ENCODE results near the gene GRM1.
A peak's percentile ranks its signal among the peaks of the same experiment; 100 is the strongest.

The GRM1 gene

DNA sequence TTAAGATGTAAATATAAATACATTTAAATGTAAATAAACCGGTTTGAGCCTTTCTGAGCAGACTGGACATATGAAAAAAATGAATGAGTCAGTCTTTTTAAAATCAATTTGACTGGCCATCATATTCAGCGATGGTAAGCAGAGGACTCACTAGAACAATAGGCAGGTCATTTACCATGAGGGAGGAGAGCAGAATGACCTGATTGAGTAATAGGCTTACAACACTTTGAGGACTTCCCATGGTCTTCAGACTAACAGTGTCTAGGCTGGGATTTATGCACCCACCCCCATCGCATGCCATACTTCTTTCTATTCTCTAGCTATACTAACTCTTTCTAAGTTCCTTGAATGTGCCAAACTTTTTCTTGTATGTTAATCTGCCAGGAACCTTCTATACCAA is 272.9 kb downstream of the GRM1 start:
- intact Hi-C loops (cut with DNase I): no loop called here
- DNase-seq: no peak

DNA sequence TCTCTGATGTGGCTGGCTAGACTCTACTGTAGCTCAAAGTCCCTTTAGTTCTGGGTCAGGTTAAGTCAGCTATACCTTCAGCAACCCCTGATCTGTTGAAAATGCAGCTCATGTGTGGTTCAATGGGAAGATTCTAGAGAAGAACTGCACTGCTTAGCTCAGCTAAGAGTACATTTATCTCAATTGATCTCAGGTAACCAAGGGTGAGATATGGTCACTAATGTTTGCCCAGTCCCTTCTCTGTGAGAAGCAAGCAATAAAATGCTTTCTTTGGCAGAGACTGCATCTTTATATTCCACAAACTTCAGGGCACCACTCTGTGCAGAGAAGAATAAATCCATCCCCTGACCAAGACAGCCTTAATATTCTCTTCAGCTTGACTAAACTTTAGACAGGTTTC is 274.1 kb downstream of the GRM1 start:
- DNase-seq: no peak
- intact Hi-C loops (cut with DNase I): no loop called here

DNA sequence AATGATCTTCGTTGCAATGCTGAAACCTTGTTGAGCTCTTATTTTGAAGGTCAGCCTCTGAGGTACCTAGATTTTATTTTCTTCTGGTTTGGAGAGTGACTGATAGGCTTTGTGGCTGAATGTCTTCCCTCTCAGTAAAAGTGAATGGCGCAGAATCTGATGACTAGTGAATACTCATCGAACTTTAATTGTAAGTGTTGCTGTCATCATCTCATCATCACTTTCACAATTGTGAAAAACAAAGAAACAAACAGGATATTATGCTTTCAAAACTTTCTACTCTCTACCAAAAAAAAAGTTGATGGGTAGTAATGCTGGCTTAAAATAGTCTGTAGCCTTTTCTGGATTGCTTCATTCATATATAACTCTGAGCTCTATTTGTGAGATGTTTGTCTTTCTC is 275.3 kb downstream of the GRM1 start:
- DNase-seq: no peak
- intact Hi-C loops (cut with DNase I): no loop called here

DNA sequence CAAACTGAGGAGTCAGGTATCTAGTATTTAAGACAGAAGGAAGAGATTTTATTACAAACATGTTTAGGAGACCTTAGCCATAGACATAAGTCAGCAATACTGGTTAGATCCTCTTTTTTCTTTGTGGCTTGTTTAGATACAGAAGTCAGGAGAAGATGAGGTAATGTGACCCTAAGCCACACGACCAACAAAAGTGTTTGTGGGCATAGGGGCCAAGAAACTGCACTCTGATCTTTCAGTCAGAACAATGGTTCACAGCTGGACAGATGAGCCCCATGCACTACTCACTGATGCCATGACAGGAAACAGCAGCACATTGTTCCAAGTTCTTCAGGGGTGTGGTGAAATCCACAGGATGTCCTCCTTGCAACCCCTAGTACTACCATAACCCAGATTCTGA is 276.2 kb downstream of the GRM1 start:
- DNase-seq: peak in 4 of 42 donors; percentile 8 to 12 (median 10)
- intact Hi-C loops (cut with DNase I): no loop called here

DNA sequence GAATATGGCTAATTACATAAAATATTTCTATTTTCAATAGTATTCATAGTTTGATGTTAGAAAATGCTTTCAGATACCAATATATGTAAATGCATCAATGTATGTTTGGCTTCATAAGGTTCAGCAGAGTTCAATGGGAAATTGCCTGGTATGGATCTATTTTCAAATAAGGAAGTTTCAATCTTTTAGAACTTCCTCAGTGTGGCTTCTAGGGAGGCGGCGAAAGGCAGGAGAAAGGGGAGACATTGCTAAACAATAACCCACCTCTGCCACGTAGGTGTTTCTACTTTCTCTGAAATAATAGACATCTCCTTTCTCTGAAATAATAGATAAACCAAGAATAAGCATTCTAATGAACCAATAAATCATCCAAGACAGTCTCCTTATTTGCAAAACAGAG is 277.1 kb downstream of the GRM1 start:
- intact Hi-C loops (cut with DNase I): no loop called here
- no peak for DNase-seq

DNA sequence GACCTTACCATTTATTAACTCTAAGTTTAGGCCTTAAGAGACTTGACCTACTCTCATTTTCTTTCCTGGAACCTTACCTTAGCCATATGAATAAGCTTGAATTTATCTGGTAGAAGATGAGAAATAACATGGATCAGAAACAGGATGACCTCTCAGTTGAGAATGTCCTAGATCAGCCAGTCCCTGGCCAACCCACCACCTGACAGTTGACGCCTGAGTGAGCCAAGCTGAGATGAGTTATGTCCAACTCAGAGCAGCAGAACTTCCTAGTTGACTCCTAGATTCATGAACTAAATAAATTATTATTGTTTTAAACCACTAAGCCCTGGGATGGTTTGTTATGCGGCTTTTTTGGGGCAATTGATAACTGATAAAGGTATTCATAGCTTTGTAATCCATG is 281.8 kb downstream of the GRM1 start:
- DNase-seq: no peak
- intact Hi-C loops (cut with DNase I): no loop called here

DNA sequence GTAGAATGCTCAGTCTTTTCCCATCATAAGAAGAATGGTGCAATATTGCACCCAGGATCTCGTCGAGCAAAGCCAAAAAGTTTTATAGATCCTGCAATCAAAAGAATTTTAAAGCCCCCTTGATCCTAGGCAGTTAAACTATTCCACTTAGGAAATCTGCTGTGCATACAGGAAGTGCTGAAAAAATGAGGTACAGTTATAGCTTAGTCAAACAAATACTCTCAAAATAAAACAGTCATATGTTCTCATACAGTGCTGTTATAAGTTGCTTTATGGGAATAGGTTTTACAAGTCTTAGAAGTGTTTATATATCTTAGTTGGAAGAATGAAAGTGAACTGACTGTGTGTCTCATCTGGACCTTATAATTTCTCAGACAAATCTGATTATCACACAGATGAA is 282.2 kb downstream of the GRM1 start:
- no peak for DNase-seq
- intact Hi-C loops (cut with DNase I): no loop called here

DNA sequence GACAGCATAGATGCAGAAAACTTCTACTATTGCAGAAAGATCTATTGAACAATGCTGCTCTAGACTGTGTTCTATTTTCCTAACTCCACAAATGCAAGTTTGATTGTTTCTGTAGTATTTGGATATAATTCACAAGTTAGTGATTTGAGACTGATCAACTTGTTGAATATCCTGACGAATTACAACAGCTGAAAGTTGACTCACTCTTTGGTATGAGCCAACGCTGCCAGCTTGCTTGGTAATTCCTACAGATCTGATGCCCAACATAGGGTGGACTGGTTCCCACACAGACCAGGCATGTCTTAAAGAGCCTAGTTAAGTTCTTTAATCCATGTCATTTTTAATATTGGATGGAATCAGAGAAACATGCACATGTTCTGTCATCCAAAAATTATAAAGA is 283.7 kb downstream of the GRM1 start:
- intact Hi-C loops (cut with DNase I): no loop called here
- DNase-seq: no peak

DNA sequence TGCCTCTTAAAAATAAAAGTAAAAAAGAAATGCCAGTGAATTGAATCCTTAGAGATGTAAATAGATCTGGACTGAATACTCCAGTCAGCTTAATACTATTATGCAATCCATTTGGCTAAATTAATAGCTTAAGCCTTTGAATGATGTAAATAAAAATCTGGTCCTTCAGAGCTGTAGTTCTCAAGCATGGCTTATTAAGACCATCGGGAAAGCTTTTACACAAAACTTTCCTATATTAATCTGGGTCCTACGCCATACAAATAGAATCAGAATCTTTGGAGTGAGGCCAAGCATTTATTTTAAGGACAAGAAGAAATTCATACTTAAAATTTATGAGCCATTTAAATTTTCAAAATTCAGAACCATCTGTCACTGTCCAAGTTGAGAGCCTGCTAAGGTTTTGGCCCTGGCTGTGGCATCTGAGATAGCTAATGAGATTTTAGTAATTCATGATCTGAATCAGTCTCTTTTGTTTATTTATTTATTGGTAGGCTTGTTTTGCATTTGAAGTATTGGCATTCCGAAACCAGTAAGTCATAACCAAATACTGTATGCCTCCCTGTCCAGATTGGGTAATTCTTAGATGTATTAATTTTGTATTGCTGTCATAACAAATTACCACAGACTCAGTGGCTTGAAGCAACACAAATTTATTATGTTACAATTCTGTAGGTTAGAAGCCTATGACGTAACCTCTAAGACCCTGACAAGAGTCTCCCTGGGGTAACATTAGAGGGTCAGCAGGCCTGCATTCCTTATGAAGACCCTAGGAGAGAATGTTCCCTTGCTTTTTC is 286.7 kb downstream of the GRM1 start:
- no peak for DNase-seq

DNA sequence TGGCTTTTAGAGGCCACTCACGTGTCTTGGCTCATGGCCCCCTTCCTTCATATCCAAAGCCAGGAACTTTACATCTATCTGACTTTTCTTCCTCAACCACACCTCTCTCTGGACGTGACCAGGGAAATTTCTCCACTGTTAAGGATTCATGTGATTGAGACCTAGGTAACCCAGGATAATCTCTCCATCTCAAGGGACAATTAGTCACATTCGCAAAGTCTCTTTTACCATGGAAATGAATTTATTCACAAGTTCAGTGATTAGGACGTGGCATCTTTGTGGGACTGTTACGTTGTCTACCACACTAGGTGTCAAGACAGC is 287.3 kb downstream of the GRM1 start:
- intact Hi-C loops (cut with DNase I): no loop called here

More for the DNA sequence above, 286.7 kb downstream of the GRM1 start:
- intact Hi-C loops (cut with DNase I): no loop called here

DNA sequence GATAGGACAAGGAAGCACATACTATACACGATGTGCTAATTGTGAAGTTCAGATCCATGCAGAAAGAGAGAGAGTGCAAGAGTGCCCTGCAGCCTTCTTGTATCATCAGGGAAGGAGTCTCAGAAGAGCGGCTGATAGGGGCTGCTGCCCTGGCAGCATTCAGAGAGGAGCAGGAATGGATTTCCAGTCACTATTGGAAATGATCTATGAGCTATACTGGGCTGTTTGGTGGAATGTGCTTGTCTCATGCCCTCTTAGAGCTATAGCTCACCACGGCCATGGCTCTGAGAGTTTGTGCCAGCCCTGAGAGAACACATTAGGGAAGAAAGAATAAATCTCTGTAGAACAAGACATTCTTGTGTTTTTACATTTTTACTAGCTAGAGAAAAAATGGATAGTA is 302.2 kb downstream of the GRM1 start:
- intact Hi-C loops (cut with DNase I): no loop called here
- DNase-seq: no peak

More for the DNA sequence above, 287.3 kb downstream of the GRM1 start:
- no peak for DNase-seq

DNA sequence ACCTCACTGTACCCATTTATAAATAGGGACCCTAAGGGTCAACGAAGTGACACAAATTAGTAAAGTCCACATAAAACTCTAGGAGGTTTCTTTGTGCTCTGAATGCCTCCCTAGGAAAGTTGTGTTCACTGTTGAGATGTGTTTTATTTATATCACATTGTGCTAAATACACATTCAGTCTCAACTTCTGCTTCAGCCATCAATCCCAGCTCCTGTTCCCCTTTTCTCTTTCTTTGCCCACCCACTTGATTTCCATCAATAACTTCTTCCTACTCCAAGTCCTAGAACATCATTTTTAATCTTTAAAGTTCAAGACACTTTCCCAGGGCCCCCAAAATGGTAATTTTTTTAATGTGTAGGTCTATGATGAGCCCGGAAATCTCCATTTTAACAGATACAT is 306.5 kb downstream of the GRM1 start:
- no peak for DNase-seq
- intact Hi-C loops (cut with DNase I): no loop called here

DNA sequence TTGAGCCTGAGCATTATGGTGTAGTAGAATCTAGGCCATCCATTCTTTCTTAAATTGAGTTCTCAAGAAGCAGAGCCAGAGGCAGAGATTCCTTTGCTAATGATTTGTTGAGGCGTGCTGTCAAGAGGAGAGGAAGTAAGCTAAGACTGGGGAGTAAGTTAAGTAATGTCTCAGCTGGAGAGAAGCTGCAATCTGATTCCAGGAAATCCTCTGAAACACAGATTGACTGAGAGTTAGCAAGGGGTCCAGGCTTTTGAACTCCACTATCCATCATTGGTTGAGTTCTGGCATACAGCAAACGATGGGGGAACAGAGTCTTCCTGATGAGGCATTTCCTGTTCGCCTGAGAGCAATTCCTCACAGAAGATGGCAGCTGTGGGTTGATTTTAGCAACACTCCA is 307.3 kb downstream of the GRM1 start:
- intact Hi-C loops (cut with DNase I): no loop called here
- no peak for DNase-seq

DNA sequence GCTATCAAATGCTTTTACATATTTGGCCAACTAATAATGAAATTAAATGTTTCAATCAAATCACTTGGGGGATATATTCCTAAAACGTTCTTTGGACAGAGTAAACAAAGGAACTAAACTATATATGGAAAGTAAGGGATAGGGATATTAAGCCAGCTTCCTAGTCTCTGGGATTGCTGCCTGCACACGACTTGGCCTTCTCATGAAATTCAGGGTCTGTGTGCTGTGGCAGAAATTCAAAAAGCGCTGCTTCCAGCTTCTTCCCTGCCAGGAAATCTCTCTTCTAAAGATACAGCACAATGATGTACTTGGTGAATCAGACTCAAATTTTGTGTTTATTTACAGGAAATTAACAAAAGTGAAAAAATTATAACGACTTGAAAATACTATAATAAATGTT is 308.5 kb downstream of the GRM1 start:
- intact Hi-C loops (cut with DNase I): no loop called here
- DNase-seq: peak in 4 of 42 donors; percentile 13 to 48 (median 18)

DNA sequence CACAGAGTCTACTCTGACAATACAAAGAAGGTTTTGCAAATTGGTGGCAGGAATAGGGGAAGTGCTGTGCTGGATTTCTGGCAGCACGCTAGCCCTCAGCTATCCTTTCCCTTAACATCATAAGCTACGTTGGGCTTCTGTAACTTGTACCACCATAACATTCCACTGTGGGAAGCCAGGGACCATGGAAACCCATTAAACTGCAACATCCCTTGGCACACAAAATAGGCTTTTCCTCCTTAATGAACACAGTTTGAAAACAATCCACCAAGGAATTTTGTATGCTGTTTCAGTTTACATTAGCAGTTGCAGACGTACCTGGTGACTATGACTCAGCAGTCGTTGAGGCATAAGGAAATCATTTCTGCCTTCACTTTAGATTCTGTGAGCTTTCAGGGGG is 310.9 kb downstream of the GRM1 start:
- intact Hi-C loops (cut with DNase I): no loop called here

DNA sequence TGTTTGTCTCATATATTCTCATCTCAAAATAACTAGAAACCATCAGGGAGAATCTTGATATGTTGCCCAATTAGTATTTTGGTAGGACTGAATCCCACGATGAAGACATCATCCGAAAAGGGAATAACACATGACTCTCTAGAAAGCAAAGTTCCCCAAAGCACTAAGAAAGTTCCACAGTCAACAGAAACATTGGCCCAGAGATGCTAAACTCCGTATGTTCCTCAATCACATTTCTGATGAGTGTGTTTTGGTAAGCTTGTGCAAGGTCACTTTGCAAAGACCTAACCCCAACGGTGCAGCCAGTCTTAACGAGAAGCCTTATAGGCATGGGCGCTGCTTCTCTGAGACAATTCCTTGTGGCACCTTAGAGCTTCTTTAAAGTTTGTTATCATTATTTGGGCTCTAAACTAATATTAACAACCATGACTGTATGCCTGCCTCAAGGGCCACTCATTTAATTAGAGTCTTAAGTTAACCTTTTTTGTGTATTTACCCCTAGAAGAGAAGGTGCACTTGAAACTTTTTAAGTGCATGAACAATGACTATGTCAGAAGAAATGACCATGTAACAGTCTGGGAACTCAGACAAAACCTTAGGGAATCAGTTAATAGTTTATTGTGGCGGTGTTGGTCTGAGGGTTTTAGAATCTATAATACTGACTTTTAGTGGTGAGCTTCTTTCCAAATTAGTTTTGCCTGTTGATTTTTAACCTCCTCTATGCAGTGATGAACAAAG is 312.8 kb downstream of the GRM1 start:
- DNase-seq: no peak
- intact Hi-C loops (cut with DNase I): no loop called here

More for the DNA sequence above, 310.9 kb downstream of the GRM1 start:
- DNase-seq: no peak

DNA sequence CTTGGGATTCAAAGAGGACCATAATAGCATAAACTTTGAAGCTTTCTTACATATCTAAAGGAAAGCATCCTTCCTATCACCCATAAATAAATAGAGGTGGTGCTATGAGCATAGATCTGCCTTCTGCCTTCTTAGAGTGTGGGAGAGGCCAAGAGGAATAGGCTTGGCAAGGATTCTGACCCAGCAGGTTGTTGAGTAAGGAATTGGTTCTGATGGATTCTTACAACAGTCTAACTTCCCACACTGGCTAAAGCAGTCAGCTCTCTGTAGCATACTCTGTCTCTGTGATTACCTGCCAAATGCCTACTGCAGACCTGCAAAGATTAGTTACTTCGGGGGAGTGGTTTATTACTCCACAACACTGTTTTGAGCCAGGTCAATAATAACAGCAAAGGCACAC is 316.7 kb downstream of the GRM1 start:
- intact Hi-C loops (cut with DNase I): no loop called here
- no peak for DNase-seq

DNA sequence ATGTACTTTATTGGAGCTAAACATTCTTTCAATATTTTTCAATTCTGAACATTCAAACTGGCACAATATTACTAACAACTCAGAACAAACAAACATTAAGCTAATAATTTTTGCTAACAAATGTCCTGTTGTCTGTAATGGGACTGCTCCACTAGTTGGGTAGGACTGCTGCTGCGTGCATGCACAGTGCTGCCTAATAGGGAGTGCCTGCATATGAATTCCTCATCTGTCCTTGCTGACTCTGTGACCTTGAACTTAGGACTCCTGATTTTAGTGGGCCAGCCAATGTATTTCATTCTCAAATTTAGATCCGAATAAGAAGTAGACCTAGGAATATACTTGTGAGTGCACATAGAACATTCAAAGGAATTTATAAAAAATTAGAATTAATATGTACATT is 318.2 kb downstream of the GRM1 start:
- intact Hi-C loops (cut with DNase I): no loop called here

DNA sequence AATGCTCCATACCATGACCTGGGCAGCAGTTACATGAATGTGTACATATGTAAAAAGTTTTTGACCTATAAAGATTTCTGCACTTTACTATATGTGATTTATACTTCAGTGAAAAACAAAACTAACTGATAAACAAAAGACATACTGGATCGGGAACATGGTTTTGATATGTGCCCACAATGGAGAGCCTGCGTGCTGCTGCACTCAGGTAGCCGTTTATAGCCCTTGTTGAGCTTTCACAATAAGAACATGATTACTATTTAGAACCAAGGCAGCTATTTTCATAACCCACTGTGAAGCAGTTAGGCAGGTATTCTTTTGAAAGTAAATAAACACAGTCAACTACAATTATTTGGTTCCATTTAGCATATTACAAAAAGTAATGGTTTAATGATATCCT is 318.8 kb downstream of the GRM1 start:
- no peak for DNase-seq
- intact Hi-C loops (cut with DNase I): no loop called here

More for the DNA sequence above, 318.2 kb downstream of the GRM1 start:
- no peak for DNase-seq

DNA sequence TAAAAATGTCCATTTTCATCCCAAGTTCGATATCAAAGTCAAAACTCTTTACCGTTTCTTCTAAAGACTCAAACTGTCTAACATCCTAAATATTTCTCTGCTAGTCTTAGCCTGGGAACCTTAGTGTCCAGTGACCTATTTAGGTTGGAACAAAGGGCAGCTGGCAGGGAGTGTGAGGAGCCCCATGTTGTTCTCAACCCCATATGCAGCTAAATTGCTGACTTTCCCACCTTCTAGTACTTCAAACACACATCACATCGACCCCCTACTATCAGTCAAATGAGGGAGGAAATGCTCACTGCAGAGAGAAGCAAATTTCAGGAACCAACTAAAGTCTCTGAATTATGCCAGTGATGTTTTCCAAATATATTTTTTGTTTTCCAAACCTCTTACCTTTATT is 322.2 kb downstream of the GRM1 start:
- DNase-seq: no peak
- intact Hi-C loops (cut with DNase I): no loop called here

DNA sequence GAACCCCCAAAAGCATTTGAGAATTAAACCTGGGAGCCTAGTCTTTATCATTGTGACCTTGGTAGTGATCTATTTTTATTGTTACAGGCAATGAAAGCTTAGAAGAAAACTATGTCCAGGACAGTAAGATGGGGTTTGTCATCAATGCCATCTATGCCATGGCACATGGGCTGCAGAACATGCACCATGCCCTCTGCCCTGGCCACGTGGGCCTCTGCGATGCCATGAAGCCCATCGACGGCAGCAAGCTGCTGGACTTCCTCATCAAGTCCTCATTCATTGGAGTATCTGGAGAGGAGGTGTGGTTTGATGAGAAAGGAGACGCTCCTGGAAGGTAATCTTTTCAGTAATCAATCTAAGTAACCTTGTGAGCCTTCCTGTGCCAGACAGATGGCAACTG is 323.3 kb downstream of the GRM1 start:
- DNase-seq: no peak
- intact Hi-C loops (cut with DNase I): no loop called here
